Mesendoderm (in vitro differentiated cells): ENCODE data around the gene TMEM72.

ENCODE experiments used
- DNase-seq: peaks from one replicate; pipeline ENCODE4 v3.0.0; 2013
- H2AK5ac ChIP-seq: 2 replicates; pipeline ENCODE4 v1.6.1; 2013; ENCODE audit warnings: low read length, inconsistent platforms
- H2BK120ac ChIP-seq: 2 replicates; pipeline ENCODE4 v1.6.1; 2013; ENCODE audit warnings: low read depth, mild to moderate bottlenecking, low read length, moderate library complexity, mixed read lengths
- H2BK15ac ChIP-seq: replicated peaks from 2 replicates; pipeline ENCODE4 v1.6.1; 2013; ENCODE audit warnings: low read depth, mild to moderate bottlenecking, moderate library complexity
- H2BK5ac ChIP-seq: 2 replicates; pipeline ENCODE4 v1.6.1; 2013; ENCODE audit warnings: low read length, inconsistent platforms
- H3K18ac ChIP-seq: 2 replicates; pipeline ENCODE4 v1.6.1; 2013; ENCODE audit warnings: mild to moderate bottlenecking, low read length, mixed read lengths
- H3K23ac ChIP-seq: one replicate; pipeline ENCODE4 v1.6.1; 2013; ENCODE audit warnings: low read length
- H3K27ac ChIP-seq: 2 replicates; pipeline ENCODE4 v1.5.1; 2013; ENCODE audit warnings: low read depth, mild to moderate bottlenecking, inconsistent platforms, low read length, moderate library complexity
- H3K27me3 ChIP-seq: 2 replicates; pipeline ENCODE4 v1.6.1; 2013; ENCODE audit warnings: low read length, control low read depth, mild to moderate bottlenecking, inconsistent platforms; ENCODE audit not compliant: insufficient read depth, poor library complexity
- H3K36me3 ChIP-seq: 2 replicates; pipeline ENCODE4 v1.6.1; 2013; ENCODE audit warnings: low read length, inconsistent platforms; ENCODE audit not compliant: control insufficient read depth, insufficient read depth
- H3K4ac ChIP-seq: one replicate; pipeline ENCODE4 v1.6.1; 2013; ENCODE audit warnings: low read depth, mild to moderate bottlenecking, low read length, moderate library complexity
- H3K4me1 ChIP-seq: 2 replicates; pipeline ENCODE4 v1.6.1; 2013; ENCODE audit warnings: low read depth, low read length, inconsistent platforms; ENCODE audit not compliant: control insufficient read depth
- H3K4me2 ChIP-seq: 2 replicates; pipeline ENCODE4 v1.6.1; 2013; ENCODE audit warnings: low read length
- H3K4me3 ChIP-seq: 2 replicates; pipeline ENCODE4 v1.5.1; 2013; ENCODE audit warnings: mild to moderate bottlenecking, low read length
- H3K56ac ChIP-seq: one replicate; pipeline ENCODE4 v1.6.1; 2013; ENCODE audit warnings: low read length
- H3K79me1 ChIP-seq: 2 replicates; pipeline ENCODE4 v1.6.1; 2013; ENCODE audit warnings: low read length, inconsistent platforms
- H3K79me2 ChIP-seq: 2 replicates; pipeline ENCODE4 v1.6.1; 2013; ENCODE audit warnings: mild to moderate bottlenecking, low read length; ENCODE audit not compliant: control insufficient read depth, insufficient read depth
- H3K9ac ChIP-seq: 2 replicates; pipeline ENCODE4 v1.6.1; 2013; ENCODE audit warnings: low read length, inconsistent platforms
- H4K5ac ChIP-seq: one replicate; pipeline ENCODE4 v1.6.1; 2013; ENCODE audit warnings: low read length
- H4K8ac ChIP-seq: one replicate; pipeline ENCODE4 v1.6.1; 2013; ENCODE audit warnings: low read depth, mild to moderate bottlenecking, control low read depth, low read length, moderate library complexity
- WGBS: extraction: QIAGEN DNeasy Blood & Tissue Kit; methylation state at CpG from one replicate; pipeline ENCODE4 v1.1.7; 2013; ENCODE audit warnings: low lambda C conversion rate, missing lambda C conversion rate; ENCODE audit not compliant: insufficient coverage; ENCODE audit errors: extremely low coverage; 5-methylcytosine and 5-hydroxymethylcytosine counted together

TMEM72 gene

DNA sequence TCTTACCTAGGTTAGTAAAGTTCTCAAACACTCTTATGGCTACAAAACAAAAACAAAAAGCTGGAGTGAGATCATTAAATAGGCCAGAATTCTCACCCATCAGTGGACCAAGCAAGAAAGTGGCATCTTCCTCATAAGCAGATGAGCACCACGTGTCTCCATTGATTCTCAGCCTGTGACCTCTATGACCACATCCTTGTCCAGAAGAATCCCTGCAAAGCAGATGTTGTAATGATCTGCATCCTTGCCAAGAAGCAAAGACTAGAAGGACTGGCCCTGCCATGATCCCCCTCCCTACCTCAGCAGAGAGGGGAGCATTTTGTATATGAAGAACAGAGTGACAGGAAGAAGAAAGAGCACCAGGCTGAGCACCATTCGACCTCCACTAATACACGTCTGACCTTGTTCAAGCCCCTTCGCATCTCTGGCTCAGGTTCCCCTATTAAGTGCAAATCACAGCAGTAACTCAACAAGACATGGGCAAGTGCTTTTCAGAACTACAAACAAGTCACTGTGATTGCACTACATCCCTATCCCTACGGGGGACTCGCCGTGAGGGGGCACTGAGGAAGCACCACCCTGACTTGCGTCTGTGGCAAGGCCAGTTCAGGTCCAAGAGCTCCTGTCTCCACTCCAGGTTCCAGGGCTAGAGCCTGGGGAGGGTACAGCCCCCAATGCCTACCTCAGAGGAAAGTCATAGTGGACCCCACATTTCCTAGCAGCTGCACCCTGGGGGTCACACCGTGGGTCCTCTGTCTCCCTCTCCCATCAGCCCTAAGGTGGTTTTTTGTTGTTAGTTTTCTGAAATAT is 26.3 kb downstream of the TMEM72 start:
- Histone ChIP-seq H2BK5ac (no peak overlapping the region), H2AK5ac (no peak overlapping the region), H3K4me1 (no peaks in the 10 kb centered on the region), H4K5ac (no peak overlapping the region), H3K79me1 (no peaks in the 10 kb centered on the region), H3K18ac (no peak overlapping the region), H3K36me3 (no peaks in the 10 kb centered on the region), H3K79me2 (no peaks in the 10 kb centered on the region), H3K4ac (no peak overlapping the region), H3K4me2 (no peak overlapping the region), H3K56ac (no peak overlapping the region), H3K27me3 (no peaks in the 10 kb centered on the region), H2BK120ac (no peak overlapping the region), H2BK15ac (no peak overlapping the region), H3K9ac (no peak overlapping the region), H3K27ac (no peak overlapping the region), H4K8ac (no peak overlapping the region), H3K4me3 (no peak overlapping the region), H3K23ac (no peak overlapping the region)
- WGBS, result no CpG with 5 or more reads among the region's 9 CpGs
- no peak for DNase-seq

DNA sequence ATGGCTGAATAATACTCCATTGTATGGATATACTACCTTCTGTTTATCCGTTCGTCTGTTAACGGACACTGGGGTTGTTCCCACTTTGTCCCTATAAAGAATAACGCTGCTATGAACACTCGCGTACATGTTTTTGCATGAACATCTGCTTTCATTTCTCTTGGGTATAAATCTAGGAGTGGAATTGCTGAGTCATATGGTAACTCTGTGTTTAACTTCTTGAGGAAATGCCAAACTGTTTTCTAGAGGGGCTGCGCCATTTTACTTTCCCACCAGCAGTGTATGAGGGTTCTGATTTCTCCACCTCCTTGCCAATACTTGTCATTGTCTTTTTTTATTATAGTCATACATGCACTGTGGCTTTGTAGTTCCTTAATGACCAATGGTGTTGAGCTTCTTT is 27.8 kb downstream of the TMEM72 start:
- Histone ChIP-seq H3K4ac (no peak overlapping the region), H2BK120ac (no peak overlapping the region), H3K27ac (no peak overlapping the region), H2AK5ac (no peak overlapping the region), H3K4me1 (no peaks in the 10 kb centered on the region), H3K79me2 (no peaks in the 10 kb centered on the region), H4K8ac (no peak overlapping the region), H3K18ac (no peak overlapping the region), H3K4me3 (no peak overlapping the region), H2BK15ac (no peak overlapping the region), H3K9ac (no peak overlapping the region), H3K79me1 (no peaks in the 10 kb centered on the region), H3K36me3 (no peaks in the 10 kb centered on the region), H3K4me2 (no peak overlapping the region), H3K56ac (no peak overlapping the region), H2BK5ac (no peak overlapping the region), H3K27me3 (no peaks in the 10 kb centered on the region), H4K5ac (no peak overlapping the region), H3K23ac (no peak overlapping the region)
- DNase-seq, result no peak
- WGBS, result no CpG with 5 or more reads among the region's 7 CpGs

GRCh38 chr10:44939691-44940401 is 28.7 kb downstream of the TMEM72 start:
- WGBS, result no CpG with 5 or more reads among the region's 7 CpGs
- no peak overlapping the region for H3K9ac ChIP-seq
- no peak overlapping the region for H3K4me3 ChIP-seq
- no peak overlapping the region for H2BK5ac ChIP-seq
- H3K79me2 ChIP-seq, result no peaks in the 10 kb centered on the region
- no peak overlapping the region for H3K4me2 ChIP-seq
- no peaks in the 10 kb centered on the region for H3K79me1 ChIP-seq
- H3K27me3 ChIP-seq, result no peaks in the 10 kb centered on the region
- H2BK15ac ChIP-seq, result no peak overlapping the region
- H3K4ac ChIP-seq, result no peak overlapping the region
- H4K8ac ChIP-seq, result no peak overlapping the region
- no peaks in the 10 kb centered on the region for H3K4me1 ChIP-seq
- no peak overlapping the region for H3K18ac ChIP-seq
- no peak overlapping the region for H3K27ac ChIP-seq
- H2BK120ac ChIP-seq, result no peak overlapping the region
- H3K56ac ChIP-seq, result no peak overlapping the region
- no peak overlapping the region for H3K23ac ChIP-seq
- H4K5ac ChIP-seq, result no peak overlapping the region
- H3K36me3 ChIP-seq, result no peaks in the 10 kb centered on the region
- H2AK5ac ChIP-seq, result no peak overlapping the region
- no peak for DNase-seq

DNA sequence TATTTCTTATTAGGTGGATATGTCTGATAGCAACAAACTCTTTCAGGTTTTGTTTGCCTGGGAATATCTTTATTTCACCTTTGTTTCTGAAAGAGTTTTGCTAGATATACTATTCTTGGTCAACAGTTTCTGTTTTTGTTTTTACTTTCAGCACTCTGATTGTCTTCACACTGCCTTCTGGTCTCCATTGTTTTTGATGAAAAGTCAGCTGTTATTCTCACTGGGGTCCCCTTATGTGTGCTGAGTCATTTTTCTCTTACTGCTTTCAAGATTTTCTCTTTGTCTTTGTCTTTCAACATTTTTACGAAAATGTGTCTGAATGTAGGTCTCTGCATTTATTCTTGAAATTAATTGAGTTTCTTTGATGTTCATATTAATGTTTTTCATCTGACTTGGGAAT is 33.2 kb downstream of the TMEM72 start:
- no peak overlapping the region for H2BK120ac ChIP-seq
- WGBS, result no CpG with 5 or more reads among the region's 1 CpG

GRCh38 chr10:44946205-44946604 is 35.1 kb downstream of the TMEM72 start:
- H3K18ac ChIP-seq, result no peak overlapping the region
- H3K4ac ChIP-seq, result no peak overlapping the region
- no peak overlapping the region for H3K9ac ChIP-seq
- no peaks in the 10 kb centered on the region for H3K79me1 ChIP-seq
- no peaks in the 10 kb centered on the region for H3K27me3 ChIP-seq
- no peak overlapping the region for H2AK5ac ChIP-seq
- no peaks in the 10 kb centered on the region for H3K4me1 ChIP-seq
- no peak for DNase-seq
- no peak overlapping the region for H3K4me2 ChIP-seq
- no peak overlapping the region for H3K23ac ChIP-seq
- no peak overlapping the region for H2BK5ac ChIP-seq
- no peaks in the 10 kb centered on the region for H3K79me2 ChIP-seq
- no peak overlapping the region for H3K4me3 ChIP-seq
- H2BK15ac ChIP-seq, result no peak overlapping the region
- no peak overlapping the region for H2BK120ac ChIP-seq
- no peak overlapping the region for H4K5ac ChIP-seq
- WGBS, result no CpG with 5 or more reads among the region's 2 CpGs
- no peak overlapping the region for H4K8ac ChIP-seq
- H3K27ac ChIP-seq, result no peak overlapping the region
- H3K36me3 ChIP-seq, result no peaks in the 10 kb centered on the region
- H3K56ac ChIP-seq, result no peak overlapping the region

More for the DNA sequence above, 33.2 kb downstream of the TMEM72 start:
- no peak overlapping the region for H2AK5ac ChIP-seq
- no peak overlapping the region for H3K4ac ChIP-seq
- H4K5ac ChIP-seq, result no peak overlapping the region
- H3K4me1 ChIP-seq, result no peaks in the 10 kb centered on the region
- H3K4me3 ChIP-seq, result no peak overlapping the region
- H2BK15ac ChIP-seq, result no peak overlapping the region
- no peak overlapping the region for H4K8ac ChIP-seq
- H3K36me3 ChIP-seq, result no peaks in the 10 kb centered on the region
- H3K9ac ChIP-seq, result no peak overlapping the region
- no peak overlapping the region for H3K27ac ChIP-seq
- no peak overlapping the region for H3K56ac ChIP-seq
- H3K18ac ChIP-seq, result no peak overlapping the region
- no peak overlapping the region for H3K23ac ChIP-seq
- H3K27me3 ChIP-seq, result no peaks in the 10 kb centered on the region
- no peaks in the 10 kb centered on the region for H3K79me1 ChIP-seq
- H3K79me2 ChIP-seq, result no peaks in the 10 kb centered on the region
- no peak for DNase-seq
- H2BK5ac ChIP-seq, result no peak overlapping the region
- no peak overlapping the region for H3K4me2 ChIP-seq
